Tibial nerve (tissue), 4 donors: ENCODE results near the gene IFIT1B.

Experiments
- EP300 ChIP-seq, 2 donors: sonication (generic); formaldehyde crosslinking; IDR thresholded peaks; one replicate each; pipeline ENCODE4 v1.6.1; 2017; ENCODE audit warnings: antibody characterized with exemption in 2 of 2, mild to moderate bottlenecking in 1 of 2
- POLR2A ChIP-seq, 2 donors: fragments of 450-650 bp; IDR thresholded peaks; one replicate each; pipeline ENCODE4 v1.6.1; 2017; ENCODE audit warnings: antibody characterized with exemption in 2 of 2, mild to moderate bottlenecking in 2 of 2, moderate library complexity in 2 of 2
- TF ChIP-seq, protein P1 (sequence below), 5 experiments: fragments of 200-600 bp in 3 of 5; fragments of 450-650 bp in 2 of 5; sonication (generic) in 3 of 5; IDR thresholded peaks; one replicate each; pipeline ENCODE4 v1.5.1; 2016 to 2019; ENCODE audit warnings: antibody characterized with exemption in 5 of 5, mild to moderate bottlenecking in 3 of 5, moderate library complexity in 2 of 5

- TF ChIP-seq, protein P1, sequence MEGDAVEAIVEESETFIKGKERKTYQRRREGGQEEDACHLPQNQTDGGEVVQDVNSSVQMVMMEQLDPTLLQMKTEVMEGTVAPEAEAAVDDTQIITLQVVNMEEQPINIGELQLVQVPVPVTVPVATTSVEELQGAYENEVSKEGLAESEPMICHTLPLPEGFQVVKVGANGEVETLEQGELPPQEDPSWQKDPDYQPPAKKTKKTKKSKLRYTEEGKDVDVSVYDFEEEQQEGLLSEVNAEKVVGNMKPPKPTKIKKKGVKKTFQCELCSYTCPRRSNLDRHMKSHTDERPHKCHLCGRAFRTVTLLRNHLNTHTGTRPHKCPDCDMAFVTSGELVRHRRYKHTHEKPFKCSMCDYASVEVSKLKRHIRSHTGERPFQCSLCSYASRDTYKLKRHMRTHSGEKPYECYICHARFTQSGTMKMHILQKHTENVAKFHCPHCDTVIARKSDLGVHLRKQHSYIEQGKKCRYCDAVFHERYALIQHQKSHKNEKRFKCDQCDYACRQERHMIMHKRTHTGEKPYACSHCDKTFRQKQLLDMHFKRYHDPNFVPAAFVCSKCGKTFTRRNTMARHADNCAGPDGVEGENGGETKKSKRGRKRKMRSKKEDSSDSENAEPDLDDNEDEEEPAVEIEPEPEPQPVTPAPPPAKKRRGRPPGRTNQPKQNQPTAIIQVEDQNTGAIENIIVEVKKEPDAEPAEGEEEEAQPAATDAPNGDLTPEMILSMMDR (IDR thresholded peaks at IDR 0.05) = no peak
- TF ChIP-seq POLR2A (IDR thresholded peaks at IDR 0.05) (no peak), EP300 (IDR thresholded peaks at IDR 0.05) (peak in 1 of 2 donors; percentile 82)
These were observed 31.2 kb upstream of the IFIT1B start for GRCh38 chr10:89346405-89347254.
